HTR-8/SVneo (cell line): Measurements from ENCODE around the gene MC1R.

ENCODE experiments used
- DNase-seq: peaks from one replicate; pipeline ENCODE4 v3.0.0; 2011; ENCODE audit warnings: low spot score, mixed read lengths; ENCODE audit not compliant: insufficient read length
- FAIRE-seq: peaks from 2 replicates; lab custom pipeline; 2011; peaks lifted over from hg19 to GRCh38; lab: Jason Lieb, UNC

Gene MC1R

DNA sequence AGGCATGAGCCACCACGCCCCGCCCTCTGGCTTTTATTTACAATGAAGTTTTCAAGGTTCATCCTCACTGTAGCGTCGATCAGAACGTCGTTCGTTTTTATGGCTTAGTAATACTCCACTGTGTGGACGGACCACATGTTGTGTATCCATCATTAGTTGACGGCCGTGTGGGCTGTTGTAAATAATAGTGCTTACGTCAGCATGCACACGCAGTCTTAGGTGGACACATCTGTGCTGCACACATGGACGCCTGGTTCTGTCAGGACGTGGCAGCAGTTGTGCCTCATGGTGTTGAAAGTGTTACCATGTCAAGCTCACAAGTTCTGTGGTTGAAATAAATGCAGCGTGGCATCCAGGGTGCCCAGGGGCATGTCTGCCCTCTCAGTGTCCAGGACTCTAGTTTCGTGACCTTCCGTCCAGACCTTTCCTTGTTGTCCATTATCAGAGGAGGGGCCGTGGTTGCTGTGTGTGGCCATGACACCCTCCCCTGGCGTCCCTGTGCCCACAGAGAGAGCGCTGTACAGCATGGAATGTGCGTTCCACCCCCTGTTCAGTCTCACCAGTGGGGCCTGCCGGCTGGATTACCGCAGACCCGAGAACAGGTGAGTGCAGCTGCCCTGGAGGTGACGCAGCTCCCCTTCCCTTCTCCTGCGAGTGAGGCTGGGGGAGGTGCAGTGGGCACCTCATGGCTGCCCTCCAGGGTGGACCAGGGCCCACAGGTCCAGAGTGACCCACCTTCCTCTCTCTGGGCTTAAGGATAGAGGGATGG, 23.0 kb upstream of the MC1R start:
- no peak for FAIRE-seq
- no peak for DNase-seq

DNA sequence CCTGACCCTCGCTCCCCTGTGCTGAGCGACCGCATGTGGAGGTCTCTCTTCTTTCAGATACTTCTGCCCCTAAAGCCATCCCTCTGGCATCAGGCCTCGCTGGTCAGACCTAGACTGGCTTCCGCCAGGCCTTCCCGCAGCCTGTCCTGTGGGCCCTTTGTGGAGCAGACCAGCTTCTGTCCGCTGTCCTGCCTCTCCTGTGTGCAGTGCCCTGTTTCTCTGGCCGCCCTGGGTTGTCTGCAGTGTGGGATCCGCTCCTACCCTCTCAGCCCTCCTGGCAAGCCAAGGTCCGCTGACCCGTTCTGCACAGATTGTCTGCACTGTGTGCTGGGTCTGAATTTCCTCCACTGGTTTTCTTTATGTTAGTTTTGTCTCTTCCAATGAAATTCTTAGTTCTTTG, 21.5 kb upstream of the MC1R start:
- FAIRE-seq (no peak), DNase-seq (no peak)

DNA sequence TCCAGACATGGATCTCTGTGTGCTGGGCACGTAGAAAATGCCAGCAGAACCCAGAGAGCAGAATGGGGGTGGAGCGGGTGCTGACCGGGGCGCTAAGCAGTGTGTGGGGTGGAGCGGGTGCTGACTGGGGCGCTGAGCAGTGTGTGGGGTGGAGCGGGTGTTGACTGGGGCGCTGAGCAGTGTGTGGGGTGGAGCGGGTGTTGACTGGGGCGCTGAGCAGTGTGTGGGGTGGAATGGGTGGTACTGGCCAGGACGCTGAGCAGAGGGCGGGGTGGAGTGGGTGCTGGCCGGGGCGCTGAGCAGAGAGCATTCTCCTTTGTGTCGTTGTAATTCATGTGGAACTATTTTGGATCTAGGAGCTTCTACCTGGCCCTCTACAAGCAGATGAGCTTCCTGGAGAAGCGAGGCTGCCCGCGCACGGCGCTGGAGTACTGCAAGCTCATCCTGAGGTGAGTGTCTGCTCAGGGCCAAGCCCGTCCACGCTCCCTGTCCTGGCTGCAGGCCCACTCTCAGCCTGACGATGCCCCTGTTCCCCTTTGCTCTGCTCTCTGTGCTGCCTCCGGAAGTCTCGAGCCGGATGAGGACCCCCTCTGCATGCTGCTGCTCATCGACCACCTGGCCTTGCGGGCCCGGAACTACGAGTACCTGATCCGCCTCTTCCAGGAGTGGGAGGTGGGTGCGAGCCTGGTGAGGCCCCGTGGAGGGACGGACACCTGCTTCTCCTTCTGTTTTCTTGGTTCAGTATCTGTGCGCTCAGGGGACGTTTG, 20.3 kb upstream of the MC1R start:
- FAIRE-seq (no peak), DNase-seq (no peak)

DNA sequence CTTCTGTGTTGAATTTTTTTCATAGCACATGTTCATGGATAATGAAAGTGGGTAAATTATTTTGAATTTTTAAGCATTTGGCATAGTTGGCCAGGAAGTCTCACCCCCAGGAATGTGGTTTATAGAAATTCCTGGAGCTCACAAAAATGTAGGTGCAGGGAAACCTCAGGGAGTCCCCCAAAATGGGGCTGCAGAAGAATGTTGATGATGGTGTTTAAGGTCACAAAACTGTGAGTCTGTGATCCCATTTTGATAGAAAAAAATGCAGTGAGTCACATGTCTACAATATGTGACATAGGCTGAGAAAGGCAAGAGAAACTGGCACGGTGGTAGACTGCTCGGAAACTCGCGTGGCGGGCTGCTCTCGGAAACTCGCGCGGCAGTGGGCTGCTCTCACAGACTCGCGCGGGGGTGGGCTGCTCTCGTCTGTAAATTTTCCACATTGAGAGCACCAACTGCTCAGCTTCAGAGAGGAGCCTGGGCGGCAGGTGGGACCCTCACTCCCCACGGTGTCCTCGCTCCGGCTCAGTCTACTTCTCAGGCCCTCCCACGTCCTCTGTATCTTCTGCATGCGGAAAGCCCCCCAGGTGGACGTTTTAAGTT, 18.7 kb upstream of the MC1R start:
- FAIRE-seq (no peak), DNase-seq (no peak)

DNA sequence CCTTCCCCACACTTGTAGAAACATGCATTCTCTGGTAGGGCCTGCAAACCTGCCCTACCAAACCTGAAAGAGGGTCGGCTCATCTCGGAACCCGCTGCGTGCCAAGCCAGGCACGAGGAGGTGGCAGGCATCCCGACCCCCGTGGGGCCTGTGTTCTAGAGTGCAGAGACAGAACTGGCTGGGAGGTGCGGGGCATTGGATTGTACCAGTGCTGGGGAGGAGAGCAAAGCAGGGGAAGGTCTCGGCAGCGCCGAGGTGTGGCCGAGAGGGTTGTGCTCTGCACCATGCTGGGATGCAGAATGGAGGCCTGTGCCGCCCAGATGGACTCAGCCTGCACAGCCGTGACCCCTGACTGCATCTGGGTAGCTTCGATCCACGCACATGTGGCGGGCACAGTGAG, 17.8 kb upstream of the MC1R start:
- FAIRE-seq, result no peak
- no peak for DNase-seq

DNA sequence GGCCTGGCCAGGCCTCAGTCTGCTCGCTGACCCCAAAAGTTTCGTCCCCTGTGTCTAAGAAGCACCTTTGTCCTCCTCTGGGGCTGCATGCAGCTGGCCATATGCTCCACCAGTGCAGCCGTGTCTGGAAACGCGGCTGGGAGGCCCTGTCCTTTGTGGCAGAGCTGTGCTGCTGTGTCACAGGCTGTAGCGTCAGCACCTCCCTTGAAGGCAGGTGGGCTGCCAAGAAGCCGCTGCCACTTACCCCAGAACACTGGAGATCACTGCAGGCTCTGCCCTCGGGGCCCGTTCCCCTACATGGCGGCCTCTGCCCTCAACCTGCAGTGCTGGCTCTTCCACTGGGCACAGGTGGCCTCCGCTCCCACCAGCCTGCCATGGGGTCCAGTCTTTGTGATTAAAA, 15.7 kb upstream of the MC1R start:
- no peak for DNase-seq

DNA sequence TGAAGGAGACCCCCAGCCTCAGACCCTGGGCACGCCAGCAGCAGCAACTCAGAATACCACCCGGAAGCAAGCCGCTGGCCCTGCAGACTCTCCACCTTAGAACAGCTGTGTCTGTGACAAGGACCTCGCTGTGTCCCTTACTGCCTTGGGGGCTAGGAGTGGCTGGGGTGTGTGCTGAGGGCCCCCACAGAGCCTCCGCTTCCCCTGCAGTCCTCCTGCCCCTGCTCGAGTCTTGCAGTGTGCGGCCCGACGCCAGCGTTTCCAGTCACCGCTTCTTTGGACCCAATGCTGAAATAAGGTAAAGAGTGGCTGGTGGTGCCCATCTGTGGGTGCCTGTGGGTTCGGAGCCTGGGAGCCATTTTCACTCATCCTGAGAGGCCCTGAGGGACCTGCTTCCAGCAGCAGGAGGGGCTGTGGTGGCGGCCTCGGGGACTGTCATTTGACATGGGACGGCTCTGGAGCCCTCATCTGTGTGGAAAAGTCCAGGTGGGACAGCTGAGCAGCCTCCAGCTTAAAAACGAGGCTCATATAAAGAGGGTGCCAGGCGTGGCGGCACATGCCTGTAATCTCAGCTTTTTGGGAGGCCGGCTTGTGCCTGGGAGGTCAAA, 14.7 kb upstream of the MC1R start:
- DNase-seq (no peak), FAIRE-seq (no peak)

More for the DNA sequence above, 15.7 kb upstream of the MC1R start:
- FAIRE-seq, result no peak

DNA sequence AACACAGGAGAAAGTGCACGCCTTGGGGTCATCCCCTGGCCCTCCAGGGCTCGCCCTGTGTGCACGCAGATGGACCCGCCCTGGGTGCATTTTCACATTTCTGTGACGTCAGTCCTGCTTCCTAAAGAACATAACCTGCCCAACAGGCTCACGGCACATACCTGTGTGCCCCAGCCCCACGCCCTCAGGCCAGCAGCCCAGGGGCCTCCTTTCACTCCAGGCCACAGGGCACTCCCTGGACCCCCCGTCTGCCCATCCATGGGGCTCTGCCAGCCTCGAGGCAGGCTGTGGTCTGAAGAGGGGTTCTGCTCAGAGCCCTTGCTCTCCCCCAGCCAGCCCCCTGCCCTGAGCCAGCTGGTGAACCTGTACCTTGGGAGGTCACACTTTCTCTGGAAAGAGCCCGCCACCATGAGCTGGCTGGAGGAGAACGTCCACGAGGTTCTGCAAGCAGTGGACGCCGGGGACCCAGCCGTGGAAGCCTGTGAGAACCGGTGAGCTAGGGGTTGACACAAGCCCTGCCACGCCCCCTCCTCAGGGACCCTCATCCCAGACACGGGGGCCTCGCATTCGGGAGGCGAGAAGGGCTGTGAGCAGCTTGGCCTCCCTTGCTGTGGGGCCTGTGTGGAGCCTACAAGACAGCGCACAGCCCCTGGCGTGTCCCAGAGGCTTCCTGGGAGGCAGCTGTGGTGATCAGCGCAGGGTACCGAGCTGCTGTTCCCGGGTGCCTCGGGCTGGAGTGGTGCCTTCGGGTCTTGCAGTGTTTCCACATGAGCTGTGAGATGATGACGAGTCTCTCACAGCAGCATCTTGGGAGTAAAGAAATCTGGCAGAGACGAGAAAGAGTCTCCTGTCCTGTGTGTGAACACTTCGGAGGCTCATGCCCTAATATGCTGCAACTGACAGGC, 13.8 kb upstream of the MC1R start:
- FAIRE-seq (no peak), DNase-seq (no peak)

DNA sequence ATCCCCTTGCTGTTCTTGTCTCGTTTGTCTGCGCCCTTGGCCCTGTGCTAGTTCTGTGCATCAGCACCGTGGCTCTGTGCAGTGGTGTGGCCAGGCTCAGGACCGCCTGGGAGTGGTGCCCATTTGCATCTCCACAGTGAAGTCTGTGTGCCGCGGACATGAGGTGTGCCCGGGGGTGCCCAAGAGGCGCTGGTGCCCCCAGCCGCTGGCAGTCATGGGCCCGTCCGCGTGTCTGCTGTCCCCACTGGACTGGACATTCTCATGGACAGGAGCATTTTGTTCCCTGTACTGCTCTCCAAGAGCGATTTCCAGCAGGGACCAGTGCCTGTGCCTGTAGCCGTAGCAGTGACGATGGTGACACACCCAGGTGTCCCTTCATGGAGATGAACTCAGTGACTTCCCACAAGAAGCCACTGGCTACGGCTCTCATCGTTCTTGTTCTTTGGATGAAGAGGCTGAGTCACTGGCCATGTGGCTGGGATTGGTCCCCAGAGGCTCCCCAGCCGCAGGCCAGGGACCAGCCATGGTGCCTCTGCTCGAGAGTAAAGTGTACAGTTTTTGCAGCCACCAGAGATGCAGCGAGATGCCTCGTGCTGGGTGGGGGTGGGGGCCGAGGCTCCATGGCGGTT, 13.0 kb upstream of the MC1R start:
- FAIRE-seq (no peak), DNase-seq (no peak)

DNA sequence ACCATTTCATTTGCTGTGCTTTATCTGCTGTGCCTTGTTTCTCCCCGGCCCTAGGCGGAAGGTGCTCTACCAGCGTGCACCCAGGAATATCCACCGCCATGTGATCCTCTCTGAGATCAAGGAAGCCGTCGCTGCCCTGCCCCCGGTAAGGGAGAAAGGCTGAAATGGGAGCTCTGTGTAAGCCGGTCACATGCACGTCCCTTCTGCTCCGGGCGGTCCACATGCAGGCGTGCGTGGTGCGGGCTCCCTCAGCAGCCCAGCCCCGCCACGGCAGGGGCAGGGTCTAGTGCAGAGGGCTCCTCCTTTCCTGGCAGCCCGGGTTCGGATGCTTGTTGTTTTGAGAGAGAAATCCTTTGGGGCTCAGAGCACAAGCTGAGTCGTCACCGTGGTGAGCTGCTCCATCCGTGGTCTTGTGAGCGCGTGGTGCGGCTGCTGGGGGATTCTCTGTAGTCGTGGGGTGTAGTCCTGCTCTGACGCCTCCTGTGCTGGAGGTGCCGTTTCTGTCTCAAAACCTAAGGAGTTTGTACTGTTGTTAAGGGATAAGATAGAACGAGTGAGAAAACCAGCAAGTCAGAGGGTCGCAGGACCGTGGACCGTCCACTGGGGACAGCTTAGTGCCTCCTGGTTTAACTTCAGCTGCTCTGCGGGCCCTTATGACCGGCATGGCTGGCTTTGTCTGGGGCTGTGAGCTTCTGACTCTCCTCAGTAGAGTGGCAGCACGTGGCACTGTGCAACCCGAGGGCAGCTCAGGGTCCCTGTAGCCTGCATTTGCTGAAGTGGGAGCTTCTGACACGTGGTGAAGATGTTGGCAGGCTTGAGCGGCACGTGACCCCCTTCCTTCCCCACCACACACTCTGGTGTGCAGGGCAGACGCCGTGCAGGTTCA, 12.3 kb upstream of the MC1R start:
- no peak for DNase-seq
- no peak for FAIRE-seq

DNA sequence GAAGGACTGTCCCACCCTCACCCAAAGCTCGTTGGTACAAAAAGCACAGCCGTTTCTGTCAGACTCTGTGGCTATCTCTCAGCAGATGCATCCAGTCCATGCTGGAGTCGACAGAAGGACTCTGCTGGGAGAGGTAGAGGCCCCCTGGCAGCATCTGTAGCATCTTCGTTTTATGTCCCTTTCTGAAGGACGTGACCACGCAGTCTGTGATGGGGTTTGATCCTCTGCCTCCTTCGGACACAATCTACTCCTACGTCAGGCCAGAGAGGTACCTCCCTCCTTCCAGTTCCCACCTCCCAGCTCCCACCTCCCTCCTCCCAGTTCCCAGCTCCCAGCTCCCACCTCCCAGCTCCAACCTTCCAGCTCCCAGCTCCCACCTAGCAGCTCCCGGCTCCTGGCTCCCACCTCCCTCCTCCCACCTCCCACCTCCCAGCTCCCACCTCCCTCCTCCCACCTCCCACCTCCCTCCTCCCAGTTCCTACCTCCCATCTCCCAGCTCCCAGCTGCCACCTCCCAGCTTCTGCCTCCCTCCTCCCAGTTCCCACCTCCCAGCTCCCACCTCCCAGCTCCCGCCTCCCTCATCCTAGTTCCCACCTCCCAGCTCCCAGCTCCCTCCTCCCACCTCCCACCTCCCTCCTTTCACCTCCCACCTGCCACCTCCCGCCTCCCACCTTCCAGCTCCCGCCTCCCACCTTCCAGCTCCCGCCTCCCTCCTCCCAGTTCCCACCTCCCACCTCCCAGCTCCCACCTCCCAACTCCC, 11.4 kb upstream of the MC1R start:
- no peak for FAIRE-seq
- no peak for DNase-seq

DNA sequence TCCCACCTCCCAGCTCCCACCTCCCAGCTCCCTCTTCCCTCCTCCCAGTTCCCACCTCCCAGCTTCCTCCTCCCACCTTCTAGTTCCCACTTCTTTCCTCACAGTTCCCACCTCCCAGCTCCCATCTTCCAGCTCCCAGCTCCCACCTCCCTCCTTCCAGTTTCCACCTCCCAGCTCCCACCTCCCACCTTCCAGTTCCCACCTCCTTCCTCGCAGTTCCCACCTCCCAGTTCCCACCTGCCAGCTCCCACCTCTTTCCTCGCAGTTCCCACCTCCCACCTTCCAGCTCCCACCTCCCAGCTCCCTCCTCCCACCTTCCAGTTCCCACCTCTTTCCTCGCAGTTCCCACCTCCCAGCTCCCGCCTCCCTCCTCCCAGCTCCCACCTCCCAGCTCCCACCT, 10.4 kb upstream of the MC1R start:
- FAIRE-seq (no peak), DNase-seq (no peak)

DNA sequence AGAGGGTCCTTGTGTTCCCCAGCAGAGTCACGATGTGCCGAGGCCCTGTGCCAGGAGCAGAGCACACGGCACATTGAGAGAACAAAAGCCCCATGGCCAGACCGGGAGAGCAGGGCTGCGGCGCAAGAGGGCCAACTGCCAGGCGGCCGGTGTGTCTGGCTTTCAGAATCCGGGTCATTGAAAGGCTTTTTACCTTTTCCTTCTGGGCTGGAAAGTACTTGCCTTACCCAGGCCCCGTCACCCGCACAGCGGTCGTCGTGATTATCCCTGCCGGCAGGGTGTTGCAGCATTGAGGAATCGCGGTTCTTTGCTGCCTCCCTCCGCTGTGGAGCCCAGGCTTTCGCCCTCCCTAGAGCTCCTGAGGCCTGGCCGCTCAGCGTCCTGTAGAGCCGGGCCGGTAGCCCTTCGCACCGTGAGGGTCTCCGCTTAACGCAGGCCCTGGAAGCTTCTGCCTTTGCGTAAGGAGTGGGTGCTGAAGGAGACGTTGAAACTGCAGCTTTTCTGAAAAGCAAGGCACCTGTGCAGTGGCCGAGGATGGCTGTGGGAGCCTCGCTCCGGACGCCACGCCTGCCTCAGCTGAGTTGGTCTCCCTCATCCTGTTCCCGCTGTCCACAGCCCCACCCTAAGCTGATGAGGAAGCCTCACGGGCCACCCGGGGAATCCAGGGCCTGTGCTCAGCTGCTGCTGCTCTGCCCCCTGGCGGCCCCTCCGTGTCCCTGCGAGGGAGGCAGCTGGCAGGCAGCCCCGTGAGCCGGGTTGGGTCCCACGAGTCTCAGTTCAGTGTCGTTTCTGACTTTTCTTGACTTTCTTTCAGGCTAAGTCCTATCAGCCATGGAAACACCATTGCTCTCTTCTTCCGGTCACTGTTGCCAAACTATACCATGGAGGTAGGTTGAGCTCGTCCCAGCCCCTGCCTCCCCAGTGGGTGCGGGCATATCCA, 8.6 kb upstream of the MC1R start:
- FAIRE-seq (no peak), DNase-seq (peak; percentile 60)

DNA sequence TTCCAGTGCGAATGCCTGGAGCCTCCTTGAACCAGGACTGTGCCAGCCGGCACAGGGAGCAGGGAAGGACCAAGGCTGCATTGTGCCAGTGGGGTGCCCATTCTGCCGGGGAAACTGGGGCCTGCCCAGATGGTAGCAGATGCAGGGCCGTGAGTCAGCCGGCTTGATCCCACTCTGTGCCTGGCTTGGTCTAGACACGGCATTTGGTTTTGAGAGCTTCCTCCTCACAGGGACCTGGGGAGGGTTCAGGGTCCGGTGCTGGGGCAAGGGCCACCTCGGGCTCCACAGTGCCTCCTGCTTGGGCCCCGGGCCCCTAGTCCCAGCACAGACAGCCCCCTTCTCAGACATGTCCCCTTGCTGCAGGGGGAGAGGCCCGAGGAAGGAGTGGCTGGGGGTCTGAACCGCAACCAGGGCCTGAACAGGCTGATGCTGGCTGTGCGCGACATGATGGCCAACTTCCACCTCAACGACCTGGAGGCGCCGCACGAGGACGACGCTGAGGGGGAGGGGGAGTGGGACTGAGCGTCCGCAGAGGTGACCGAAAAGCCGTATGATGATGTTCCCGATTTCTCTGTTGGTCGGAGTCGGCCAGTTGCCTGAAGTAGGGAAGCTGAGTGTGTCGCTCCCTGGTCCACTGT, 7.8 kb upstream of the MC1R start:
- DNase-seq (no peak), FAIRE-seq (no peak)

DNA sequence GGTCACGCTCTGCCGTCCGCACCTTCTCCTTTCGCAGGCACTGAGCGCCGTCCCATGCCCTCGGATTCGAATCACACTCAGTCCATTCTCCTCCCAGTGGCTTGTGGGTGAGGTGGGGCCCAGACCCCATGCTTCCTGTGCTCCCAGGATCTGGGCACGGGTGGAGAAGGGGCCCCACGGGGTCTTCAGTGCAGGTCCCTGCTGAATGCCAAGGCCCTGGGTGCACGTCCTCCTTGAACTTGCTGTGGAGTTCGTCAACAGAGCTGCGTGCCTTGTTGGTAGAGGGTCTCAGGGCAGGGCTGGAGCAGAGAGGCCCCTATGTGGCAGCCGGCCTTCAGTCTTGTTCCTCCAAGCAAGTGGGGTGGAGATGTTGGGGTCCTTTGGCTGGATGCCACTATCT, 7.3 kb upstream of the MC1R start:
- no peak for DNase-seq
- FAIRE-seq, result no peak

DNA sequence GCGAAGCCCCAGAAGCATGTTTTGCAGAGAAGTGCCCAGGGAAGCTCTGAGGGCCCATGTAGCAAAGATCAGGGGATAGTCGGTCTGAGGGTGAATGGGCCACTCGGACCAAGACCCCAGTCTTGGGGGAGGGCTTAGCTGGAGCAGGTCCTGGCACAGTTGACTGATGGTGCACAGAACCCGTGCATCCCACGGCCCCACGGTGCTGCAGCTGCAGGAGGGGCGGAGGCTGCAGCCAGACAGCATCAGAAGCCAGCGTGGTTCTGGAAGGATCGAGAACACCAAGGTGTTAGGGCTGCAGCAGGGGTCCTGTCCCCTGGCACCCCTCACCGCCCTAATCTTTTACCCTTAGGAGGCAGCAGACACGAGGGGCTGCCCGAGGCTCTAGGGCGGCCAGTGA, 6.5 kb upstream of the MC1R start:
- FAIRE-seq, result no peak
- DNase-seq, result no peak
